ENCODE data around the gene FHOD3.

- TF ChIP-seq CTCF (conservative IDR thresholded peaks at IDR 0.05) (no peak), EZH2 (IDR thresholded peaks at IDR 0.05; ENCODE audit: low read depth) (no peak)
Observed at GRCh38 chr18:36388310-36388709, 90.8 kb downstream of the FHOD3 start.

Data from PC-9 (cell line).